GM18498 (cell line): ENCODE measurements around the gene OR1D5.
"Not testable (repeated sequence)": the region's sequence is repeated elsewhere in the genome, so short reads cannot be mapped to it uniquely, and the experiment has no call there.

Source experiments
- ATAC-seq: cut with Tn5 transposase; IDR thresholded peaks from one replicate; pipeline ENCODE4 v1.9.1; 2021; ENCODE audit warnings: mild to moderate bottlenecking, moderate library complexity; ENCODE audit not compliant: unreplicated experiment

Gene OR1D5

GRCh38 chr17:3032258-3033247 is 30.9 kb downstream of the OR1D5 start:
- ATAC-seq, result no peak

- not testable (repeated sequence) for ATAC-seq
Observed at GRCh38 chr17:3030852-3031470, 32.4 kb downstream of the OR1D5 start.

GRCh38 chr17:3030096-3030495 is 33.3 kb downstream of the OR1D5 start:
- ATAC-seq, result no peak

- no peak for ATAC-seq
Observed at GRCh38 chr17:3029213-3029913, 34.0 kb downstream of the OR1D5 start.

GRCh38 chr17:3027786-3028532 is 35.4 kb downstream of the OR1D5 start:
- no peak for ATAC-seq

- no peak for ATAC-seq
Observed at GRCh38 chr17:3026856-3027751, 36.3 kb downstream of the OR1D5 start.

- no peak for ATAC-seq
Observed at GRCh38 chr17:3026125-3026855, 37.1 kb downstream of the OR1D5 start.

GRCh38 chr17:3025421-3026124 is 37.8 kb downstream of the OR1D5 start:
- ATAC-seq, result no peak

- ATAC-seq, result no peak
Observed at GRCh38 chr17:3024346-3024745, 39.1 kb downstream of the OR1D5 start.

- no peak for ATAC-seq
Observed at GRCh38 chr17:3022197-3022596, 41.2 kb downstream of the OR1D5 start.

- ATAC-seq, result no peak
Observed at GRCh38 chr17:3020381-3020780, 43.0 kb downstream of the OR1D5 start.

- no peak for ATAC-seq
Observed at GRCh38 chr17:3019761-3020160, 43.6 kb downstream of the OR1D5 start.

- no peak for ATAC-seq
Observed at GRCh38 chr17:3017936-3018335, 45.5 kb downstream of the OR1D5 start.

GRCh38 chr17:3015890-3016289 is 47.5 kb downstream of the OR1D5 start:
- ATAC-seq, result no peak

GRCh38 chr17:3012926-3013581 is 50.4 kb downstream of the OR1D5 start:
- peak; percentile 48 for ATAC-seq
